Hepatocyte (in vitro differentiated cells): ENCODE data around the gene RDH5.

Experiments used
- EZH2phosphoT487 ChIP-seq: fragments of 200-600 bp; sonication (generic); IDR thresholded peaks from one replicate; pipeline ENCODE4 v1.6.1; 2018; ENCODE audit warnings: antibody characterized with exemption, mild to moderate bottlenecking, low read depth, moderate library complexity; ENCODE audit not compliant: unreplicated experiment, severe bottlenecking
- TF ChIP-seq, protein P1 (sequence below): fragments of 200-600 bp; sonication (generic); IDR thresholded peaks from 2 replicates; pipeline ENCODE4 v1.5.1; 2016; ENCODE audit warnings: antibody characterized with exemption, mild to moderate bottlenecking; ENCODE audit not compliant: poor library complexity

DNA sequence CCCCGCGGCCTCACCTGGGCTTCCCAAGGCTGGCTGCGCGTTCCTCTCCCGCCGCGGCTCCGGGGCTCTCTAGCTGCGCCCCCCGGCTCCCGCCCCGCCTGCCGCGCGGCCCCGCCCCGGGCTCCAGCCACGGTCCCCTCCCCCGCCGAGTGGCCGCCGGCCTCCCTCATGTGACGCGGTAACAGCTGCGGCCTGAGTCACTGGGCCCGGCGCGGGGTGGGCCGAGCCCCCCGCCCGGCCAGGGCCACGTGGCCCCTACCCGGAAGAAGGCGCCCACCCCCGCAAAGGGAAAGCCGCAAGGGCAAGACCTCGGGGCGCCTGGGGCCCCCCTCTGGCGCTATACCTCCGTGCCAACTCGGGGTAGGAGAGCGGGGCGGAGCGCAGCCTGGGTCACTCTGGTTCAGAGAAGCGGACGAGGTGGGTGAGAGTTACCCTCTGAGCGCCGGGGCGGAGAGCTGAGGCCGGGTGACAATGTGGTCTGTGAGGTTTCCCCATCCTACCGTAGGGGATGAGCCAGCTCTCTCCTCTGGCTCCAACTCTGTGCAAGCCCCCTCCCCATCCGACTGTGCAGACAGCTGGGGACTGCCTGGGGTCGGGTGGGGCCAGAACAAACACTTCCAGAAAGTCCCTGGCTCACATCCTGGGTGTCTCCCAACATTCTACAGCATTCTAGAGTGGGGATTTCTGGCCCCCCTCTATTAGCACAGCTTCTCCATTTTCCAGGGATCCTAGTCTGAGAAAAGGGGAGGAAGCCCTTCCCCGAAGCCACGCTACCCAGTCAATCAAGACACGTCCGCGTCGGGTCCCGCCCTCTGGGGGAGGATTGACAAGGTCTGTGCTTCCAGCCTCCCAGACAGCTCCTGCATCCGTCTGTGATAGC is 9.0 kb downstream of the RDH5 start, which contains the start of gene CD63:
- TF ChIP-seq, protein P1, sequence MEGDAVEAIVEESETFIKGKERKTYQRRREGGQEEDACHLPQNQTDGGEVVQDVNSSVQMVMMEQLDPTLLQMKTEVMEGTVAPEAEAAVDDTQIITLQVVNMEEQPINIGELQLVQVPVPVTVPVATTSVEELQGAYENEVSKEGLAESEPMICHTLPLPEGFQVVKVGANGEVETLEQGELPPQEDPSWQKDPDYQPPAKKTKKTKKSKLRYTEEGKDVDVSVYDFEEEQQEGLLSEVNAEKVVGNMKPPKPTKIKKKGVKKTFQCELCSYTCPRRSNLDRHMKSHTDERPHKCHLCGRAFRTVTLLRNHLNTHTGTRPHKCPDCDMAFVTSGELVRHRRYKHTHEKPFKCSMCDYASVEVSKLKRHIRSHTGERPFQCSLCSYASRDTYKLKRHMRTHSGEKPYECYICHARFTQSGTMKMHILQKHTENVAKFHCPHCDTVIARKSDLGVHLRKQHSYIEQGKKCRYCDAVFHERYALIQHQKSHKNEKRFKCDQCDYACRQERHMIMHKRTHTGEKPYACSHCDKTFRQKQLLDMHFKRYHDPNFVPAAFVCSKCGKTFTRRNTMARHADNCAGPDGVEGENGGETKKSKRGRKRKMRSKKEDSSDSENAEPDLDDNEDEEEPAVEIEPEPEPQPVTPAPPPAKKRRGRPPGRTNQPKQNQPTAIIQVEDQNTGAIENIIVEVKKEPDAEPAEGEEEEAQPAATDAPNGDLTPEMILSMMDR = no peak
- TF ChIP-seq EZH2phosphoT487 = no peak
